ENCODE data around the gene IFITM2. TPM values are rescaled to one million over a fixed set of nuclear protein-coding genes. Genes with fewer than 3 reads are reported as not detected.

The IFITM2 gene
- polyA plus RNA-seq, 1 of the 3 experiments (the other 2 are of a cell fraction) = 518 TPM

GRCh38 chr11:291281-292210, 16.1 kb upstream of the IFITM2 start (continued):
- TF ChIP-seq TEAD4 (IDR thresholded peaks at IDR 0.05; ENCODE audit: borderline replicate concordance, insufficient read depth) (no peak), SMC3 (IDR thresholded peaks at IDR 0.05; ENCODE audit: low read depth, low read length) (no peak), FOSL2 (IDR thresholded peaks at IDR 0.05; ENCODE audit: borderline replicate concordance, low read depth) (no peak), POLR2AphosphoS5 (IDR thresholded peaks at IDR 0.05; ENCODE audit: low read depth, low read length) (no peak), MXI1 (IDR thresholded peaks at IDR 0.05; ENCODE audit: low read depth, low read length) (no peak), JUND (IDR thresholded peaks at IDR 0.05) (no peak), CTCF (IDR thresholded peaks at IDR 0.05) (no peak), FOXJ3 (CRISPR knock-in tag; IDR thresholded peaks at IDR 0.05) (no peak), MEF2A (IDR thresholded peaks at IDR 0.05; ENCODE audit: borderline replicate concordance, low read depth) (no peak), TCF12 (IDR thresholded peaks at IDR 0.05) (no peak), YY1 (IDR thresholded peaks at IDR 0.05; ENCODE audit: low read depth) (no peak)

- Histone ChIP-seq H2AFZ (ENCODE audit: low read depth) (no peak overlapping the region), H3K9me3 (no peaks in the 10 kb centered on the region), H3K9me2 (no peaks in the 10 kb centered on the region), H4K20me1 (ENCODE audit: insufficient read depth) (no peaks in the 10 kb centered on the region), H3K4me2 (no peak overlapping the region), H3K4me3 (ENCODE audit: low read depth in 2 of 2, low read length in 1 of 2) (no peak overlapping the region), H3K79me2 (ENCODE audit: insufficient read depth) (no peaks in the 10 kb centered on the region), H3K27ac (ENCODE audit: low read depth in 2 of 2, low read length in 1 of 2) (no peak overlapping the region), H3K36me3 (replicated peaks in 1 of 2; ENCODE audit: control insufficient read depth in 1 of 2, insufficient read depth in 2 of 2, low read length in 1 of 2) (no peaks in the 10 kb centered on the region), H3F3A (replicated peaks; ENCODE audit: insufficient read depth) (no peaks in the 10 kb centered on the region), H3K27me3 (ENCODE audit: insufficient read depth) (no peaks in the 10 kb centered on the region), H3K9ac (no peak overlapping the region), H3K4me1 (ENCODE audit: control insufficient read depth in 1 of 2, insufficient read depth in 2 of 2, low read depth in 1 of 2, low read length in 1 of 2) (peaks cover 0 to 9% of the 10 kb centered on the region in 2 experiments; a peak in 1 of 4 replicates)
- no peak for DNase-seq
- no peak for TF ChIP-seq NFIC (IDR thresholded peaks at IDR 0.05; ENCODE audit: borderline replicate concordance)
- no peak for TF ChIP-seq USF2 (IDR thresholded peaks at IDR 0.05; ENCODE audit: borderline replicate concordance, low read depth, low read length)
- TF ChIP-seq EP300 (IDR thresholded peaks at IDR 0.05; ENCODE audit: borderline replicate concordance in 1 of 2, low read depth in 1 of 2, low read length in 1 of 2) = no peak
- no peak for TF ChIP-seq CHD2 (IDR thresholded peaks at IDR 0.05; ENCODE audit: low read length, partially characterized antibody)
- no peak for TF ChIP-seq MAX (IDR thresholded peaks at IDR 0.05; ENCODE audit: low read depth)
- TF ChIP-seq RFX5 (IDR thresholded peaks at IDR 0.05; ENCODE audit: low read length) = no peak
- no peak for TF ChIP-seq FOSL2 (IDR thresholded peaks at IDR 0.05; ENCODE audit: borderline replicate concordance, low read depth)
- TF ChIP-seq POLR2AphosphoS5 (IDR thresholded peaks at IDR 0.05; ENCODE audit: low read depth, low read length) = no peak
- TF ChIP-seq TEAD4 (IDR thresholded peaks at IDR 0.05; ENCODE audit: borderline replicate concordance, insufficient read depth) = no peak
- TF ChIP-seq IRF3 (IDR thresholded peaks at IDR 0.05; ENCODE audit: low read depth, low read length) = no peak
- no peak for TF ChIP-seq RAD21 (IDR thresholded peaks at IDR 0.05; ENCODE audit: low read length)
- TF ChIP-seq JUND (IDR thresholded peaks at IDR 0.05) = no peak
- TF ChIP-seq TAF1 (IDR thresholded peaks at IDR 0.05; ENCODE audit: borderline replicate concordance, low read depth, low read length) = no peak
- no peak for TF ChIP-seq MEF2A (IDR thresholded peaks at IDR 0.05; ENCODE audit: borderline replicate concordance, low read depth)
- TF ChIP-seq TCF12 (IDR thresholded peaks at IDR 0.05) = no peak
- POLR2A ChIA-PET = no interaction called here
- CTCF ChIA-PET = interaction anchor here (0.7 kb wide), 1 partner anchor 44 kb away, joined by 3 read pairs; no protein-coding TSS in a partner anchor
- 90% methylated on average over 12 of the region's 29 CpGs for WGBS (ENCODE audit: low lambda C conversion rate)
Observed at GRCh38 chr11:292211-293121, 15.2 kb upstream of the IFITM2 start.
